Gastrocnemius medialis (tissue), 4 donors: ENCODE data around the gene COL6A1.

Experiments
- CTCF ChIP-seq, 5 experiments: fragments of 450-650 bp in 3 of 5; fragments of 200-600 bp in 2 of 5; sonication (generic) in 2 of 5; IDR thresholded peaks in 4 of 5; conservative IDR thresholded peaks in 1 of 5; 1 replicate in 4 of 5; 2 replicates in 1 of 5; pipeline ENCODE4 v1.5.1; 2016 to 2019; ENCODE audit warnings: antibody characterized with exemption in 5 of 5, mild to moderate bottlenecking in 3 of 5, moderate library complexity in 3 of 5
- POLR2A ChIP-seq, 2 donors: fragments of 450-650 bp; IDR thresholded peaks; one replicate each; pipeline ENCODE4 v1.6.1; 2017; ENCODE audit warnings: antibody characterized with exemption in 2 of 2, mild to moderate bottlenecking in 2 of 2, moderate library complexity in 2 of 2

GRCh38 chr21:45939521-45940045 lies 42.0 kb upstream of the COL6A1 start:
- TF ChIP-seq CTCF (IDR thresholded peaks at IDR 0.05 in 4 of 5, conservative IDR thresholded peaks at IDR 0.05 in 1 of 5) (no peak), POLR2A (IDR thresholded peaks at IDR 0.05) (no peak)
